Loucy (cell line): ENCODE measurements around the gene PATZ1.

Source experiments
- EZH2phosphoT487 ChIP-seq: fragments of 200-600 bp; IDR thresholded peaks from 2 replicates; pipeline ENCODE4 v1.6.1; 2018; ENCODE audit warnings: antibody characterized with exemption, mild to moderate bottlenecking, moderate library complexity, borderline replicate concordance
- TF ChIP-seq, protein P1 (sequence below): fragments of 200-600 bp; sonication (generic); conservative IDR thresholded peaks from 2 replicates; pipeline ENCODE4 v1.5.1; 2014; ENCODE audit warnings: mild to moderate bottlenecking, antibody characterized with exemption, low read length

DNA sequence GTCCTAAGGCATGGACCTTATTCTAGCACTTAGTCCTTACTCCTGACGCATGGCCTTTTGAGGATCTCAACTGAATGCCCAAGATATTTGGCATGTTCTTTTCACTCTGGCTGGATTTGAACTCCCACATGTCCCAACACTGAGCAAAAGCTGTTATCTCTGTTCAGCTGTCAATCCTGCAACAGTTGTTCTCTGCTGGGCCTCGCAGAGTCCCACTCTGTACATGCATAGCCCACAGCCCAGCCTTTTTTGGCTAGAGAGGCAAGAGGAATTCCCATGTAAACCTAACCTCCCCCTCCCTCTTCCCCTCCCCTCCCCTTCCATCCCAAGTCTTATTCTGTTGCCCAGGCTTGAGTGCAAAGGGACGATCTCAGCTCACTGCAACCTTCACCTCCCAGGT lies 31.5 kb upstream of the PATZ1 start:
- TF ChIP-seq EZH2phosphoT487 = no peak
- TF ChIP-seq, protein P1, sequence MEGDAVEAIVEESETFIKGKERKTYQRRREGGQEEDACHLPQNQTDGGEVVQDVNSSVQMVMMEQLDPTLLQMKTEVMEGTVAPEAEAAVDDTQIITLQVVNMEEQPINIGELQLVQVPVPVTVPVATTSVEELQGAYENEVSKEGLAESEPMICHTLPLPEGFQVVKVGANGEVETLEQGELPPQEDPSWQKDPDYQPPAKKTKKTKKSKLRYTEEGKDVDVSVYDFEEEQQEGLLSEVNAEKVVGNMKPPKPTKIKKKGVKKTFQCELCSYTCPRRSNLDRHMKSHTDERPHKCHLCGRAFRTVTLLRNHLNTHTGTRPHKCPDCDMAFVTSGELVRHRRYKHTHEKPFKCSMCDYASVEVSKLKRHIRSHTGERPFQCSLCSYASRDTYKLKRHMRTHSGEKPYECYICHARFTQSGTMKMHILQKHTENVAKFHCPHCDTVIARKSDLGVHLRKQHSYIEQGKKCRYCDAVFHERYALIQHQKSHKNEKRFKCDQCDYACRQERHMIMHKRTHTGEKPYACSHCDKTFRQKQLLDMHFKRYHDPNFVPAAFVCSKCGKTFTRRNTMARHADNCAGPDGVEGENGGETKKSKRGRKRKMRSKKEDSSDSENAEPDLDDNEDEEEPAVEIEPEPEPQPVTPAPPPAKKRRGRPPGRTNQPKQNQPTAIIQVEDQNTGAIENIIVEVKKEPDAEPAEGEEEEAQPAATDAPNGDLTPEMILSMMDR = no peak
